Measurements from ENCODE around the gene IFIT2. TPM values are rescaled to one million over a fixed set of nuclear protein-coding genes. Genes with fewer than 3 reads are reported as not detected.

Gene IFIT2
- total RNA-seq, 1 experiment from 2014 or later = not detected

DNA sequence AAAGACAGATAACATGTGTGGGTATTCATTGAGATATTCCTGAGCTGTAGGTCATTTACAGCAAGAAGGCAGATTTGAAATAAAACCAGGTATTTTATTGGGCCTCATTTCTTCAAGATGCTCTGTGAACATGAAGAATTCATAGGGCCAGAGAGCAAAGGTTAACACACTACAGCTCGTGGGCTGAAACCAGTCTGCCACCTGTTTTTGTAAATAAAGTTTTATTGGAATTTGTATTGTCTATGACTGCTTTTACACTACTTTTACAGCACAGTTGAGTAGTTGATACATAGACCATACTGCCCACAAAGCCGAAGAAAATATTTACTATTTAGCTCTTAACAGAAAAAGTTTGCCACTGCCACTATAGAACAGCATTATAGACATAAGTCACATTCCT is 28.2 kb upstream of the IFIT2 start:
- Histone ChIP-seq H4K20me1 (ENCODE audit: control insufficient read depth, insufficient read depth, insufficient read length) (no peaks in the 10 kb centered on the region), H3K9me3 (ENCODE audit: control insufficient read depth, low read depth, low read length) (no peaks in the 10 kb centered on the region), H4K91ac (ENCODE audit: insufficient read length, low read depth, low read length) (no peak overlapping the region), H3K4ac (ENCODE audit: low read depth, low read length) (no peak overlapping the region), H2BK120ac (ENCODE audit: low read depth, low read length, poor library complexity, severe bottlenecking) (no peak overlapping the region), H3T11ph (ENCODE audit: low read length) (no peak overlapping the region), H3K27ac (ENCODE audit: insufficient read length, low read depth, low read length) (no peak overlapping the region), H3K4me2 (ENCODE audit: insufficient read depth, insufficient read length, low read length) (no peak overlapping the region), H3K4me1 (ENCODE audit: insufficient read depth, low read length) (no peaks in the 10 kb centered on the region), H4K5ac (ENCODE audit: insufficient read length, low read depth, low read length) (no peak overlapping the region), H4K8ac (replicated peaks; ENCODE audit: insufficient read length, low read depth, low read length) (no peak overlapping the region), H2BK5ac (ENCODE audit: insufficient read length, low read length) (no peak overlapping the region), H2AFZ (ENCODE audit: low read length) (no peak overlapping the region), H3K9ac (ENCODE audit: extremely low read depth, insufficient read length, low read length) (no peak overlapping the region), H3K56ac (ENCODE audit: insufficient read length, low read depth, low read length) (no peak overlapping the region), H3K27me3 (ENCODE audit: insufficient read depth, low read length) (no peaks in the 10 kb centered on the region), H3K79me1 (ENCODE audit: insufficient read depth, low read depth, low read length, poor library complexity, severe bottlenecking) (no peaks in the 10 kb centered on the region), H3K18ac (ENCODE audit: insufficient read length, low read depth, low read length) (no peak overlapping the region), H3K23ac (ENCODE audit: insufficient read length, low read depth, low read length) (no peak overlapping the region), H2BK20ac (ENCODE audit: low read depth, low read length, poor library complexity, severe bottlenecking) (no peak overlapping the region), H3K14ac (ENCODE audit: insufficient read depth, low read length) (no peak overlapping the region), H2BK15ac (ENCODE audit: low read depth, low read length) (no peak overlapping the region), H3K79me2 (ENCODE audit: insufficient read depth, low read length) (no peaks in the 10 kb centered on the region), H2BK12ac (ENCODE audit: insufficient read length, low read depth, low read length) (no peak overlapping the region), H2AK5ac (ENCODE audit: insufficient read length, low read length) (no peak overlapping the region), H3K23me2 (ENCODE audit: insufficient read length, low read depth, low read length, poor library complexity, severe bottlenecking) (no peaks in the 10 kb centered on the region)
- no peaks in the 10 kb centered on the region for H3K36me3 Mint-ChIP-seq (ENCODE audit: insufficient read depth in 1 of 3, low read depth in 3 of 3)
- no peak overlapping the region for H3K4me3 Mint-ChIP-seq
- TF ChIP-seq, protein P1, sequence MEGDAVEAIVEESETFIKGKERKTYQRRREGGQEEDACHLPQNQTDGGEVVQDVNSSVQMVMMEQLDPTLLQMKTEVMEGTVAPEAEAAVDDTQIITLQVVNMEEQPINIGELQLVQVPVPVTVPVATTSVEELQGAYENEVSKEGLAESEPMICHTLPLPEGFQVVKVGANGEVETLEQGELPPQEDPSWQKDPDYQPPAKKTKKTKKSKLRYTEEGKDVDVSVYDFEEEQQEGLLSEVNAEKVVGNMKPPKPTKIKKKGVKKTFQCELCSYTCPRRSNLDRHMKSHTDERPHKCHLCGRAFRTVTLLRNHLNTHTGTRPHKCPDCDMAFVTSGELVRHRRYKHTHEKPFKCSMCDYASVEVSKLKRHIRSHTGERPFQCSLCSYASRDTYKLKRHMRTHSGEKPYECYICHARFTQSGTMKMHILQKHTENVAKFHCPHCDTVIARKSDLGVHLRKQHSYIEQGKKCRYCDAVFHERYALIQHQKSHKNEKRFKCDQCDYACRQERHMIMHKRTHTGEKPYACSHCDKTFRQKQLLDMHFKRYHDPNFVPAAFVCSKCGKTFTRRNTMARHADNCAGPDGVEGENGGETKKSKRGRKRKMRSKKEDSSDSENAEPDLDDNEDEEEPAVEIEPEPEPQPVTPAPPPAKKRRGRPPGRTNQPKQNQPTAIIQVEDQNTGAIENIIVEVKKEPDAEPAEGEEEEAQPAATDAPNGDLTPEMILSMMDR (conservative IDR thresholded peaks at IDR 0.05) = no peak
- DNase-seq = no peak
- H3K27ac Mint-ChIP-seq = no peak overlapping the region
- H3K9me3 Mint-ChIP-seq = no peaks in the 10 kb centered on the region
- peaks cover 8 to 12% of the 10 kb centered on the region in 2 experiments; a peak in 3 of 4 replicates for H3K4me1 Mint-ChIP-seq
- WGBS (ENCODE audit: extremely low coverage, insufficient read length, low lambda C conversion rate) = no CpG with 5 or more reads among the region's 2 CpGs
- no peaks in the 10 kb centered on the region for H3K27me3 Mint-ChIP-seq (ENCODE audit: low read depth)

All from H9 (cell line).